Activated CD8-positive, alpha-beta T cell treated with anti-CD3 and anti-CD28 coated beads, Interleukin-2, amount 10 ng/mL, durations not matched to agents 7 days and 5 days (primary cell): Measurements from ENCODE around the gene PSG5. TPM values are rescaled to one million over a fixed set of nuclear protein-coding genes. Genes with fewer than 3 reads are reported as not detected.
"Not testable (repeated sequence)": the region's sequence is repeated elsewhere in the genome, so short reads cannot be mapped to it uniquely, and the experiment has no call there.

ENCODE experiments used
- ATAC-seq: fragments of 150-1000 bp; cut with Tn5 transposase; one replicate; pipeline ENCODE4 v1.10.0; 2021; ENCODE audit warnings: moderate library complexity
- CTCF ChIA-PET: fragments of 350-600 bp; sonication (Branson Sonifier 250); formaldehyde crosslinking; loops from one replicate; lab custom pipeline; 2021; ENCODE audit warnings: antibody characterized with exemption; lab: Charles Lee
- POLR2A ChIA-PET: fragments of 350-600 bp; sonication (Branson Sonifier 250); formaldehyde crosslinking; loops from one replicate; lab custom pipeline; 2021; ENCODE audit warnings: antibody characterized with exemption; lab: Charles Lee
- DNase-seq: peaks from one replicate; pipeline ENCODE4 v3.0.0-alpha.2; 2020
- H3K27ac Mint-ChIP-seq: one replicate; pipeline ENCODE4 v1.8.0; 2021; ENCODE audit warnings: mild to moderate bottlenecking, mixed read lengths
- H3K27me3 Mint-ChIP-seq: one replicate; pipeline ENCODE4 v1.8.0; 2021; ENCODE audit warnings: low read depth, mixed read lengths
- H3K36me3 Mint-ChIP-seq: one replicate; pipeline ENCODE4 v1.8.0; 2021; ENCODE audit warnings: low read depth, mixed read lengths
- H3K4me1 Mint-ChIP-seq: one replicate; pipeline ENCODE4 v1.8.0; 2021; ENCODE audit warnings: low read depth, mixed read lengths
- H3K4me3 Mint-ChIP-seq: one replicate; pipeline ENCODE4 v1.8.0; 2021; ENCODE audit warnings: mild to moderate bottlenecking, mixed read lengths
- H3K9me3 Mint-ChIP-seq: one replicate; pipeline ENCODE4 v1.8.0; 2022; ENCODE audit warnings: mixed read lengths; ENCODE audit not compliant: insufficient read depth
- total RNA-seq, 2 experiments: library from RNA; stranded (reverse); gene quantifications; one replicate each; pipeline ENCODE4 v1.2.3, GENCODE V29; 2021

The PSG5 gene
- total RNA-seq, 2 experiments from 2014 or later: not detected

DNA sequence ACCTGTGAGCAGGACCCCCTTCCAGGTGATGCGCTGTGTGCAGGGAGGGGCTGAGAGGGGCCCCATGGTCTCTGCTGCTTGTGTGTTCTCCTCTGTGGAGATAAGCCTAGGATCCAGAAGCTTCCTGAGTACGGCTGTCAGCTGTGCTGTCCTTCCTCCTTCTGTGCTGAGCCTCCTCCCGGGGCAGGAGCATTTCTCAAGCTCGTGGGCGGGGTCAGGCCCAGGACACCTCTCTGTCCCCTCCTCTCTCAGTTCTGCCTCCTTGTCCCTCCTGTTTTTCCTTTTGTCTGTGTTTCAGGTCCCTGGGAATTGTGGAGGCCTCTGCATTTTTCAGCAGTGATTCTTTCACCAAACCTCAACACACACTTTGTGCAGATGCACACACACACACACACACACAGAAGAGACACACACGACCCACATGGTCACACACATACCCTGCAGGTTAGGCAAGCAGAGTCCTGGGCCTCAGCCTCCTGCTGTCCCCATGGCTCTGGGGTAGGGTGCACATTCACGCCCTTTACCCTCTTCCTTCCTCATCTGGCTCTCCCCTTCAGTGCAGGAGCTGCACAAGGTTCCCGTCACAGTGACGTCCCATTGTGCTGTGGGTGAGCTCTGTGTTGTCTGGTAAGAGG is 19.3 kb upstream of the PSG5 start, which contains the start of gene PSG4:
PSG4 (minus strand) TSS at position 168 of the 635 bp plus-strand sequence; CDS start at position 66, 102 bp downstream.
- CTCF ChIA-PET, POLR2A ChIA-PET: not testable (repeated sequence)

DNA sequence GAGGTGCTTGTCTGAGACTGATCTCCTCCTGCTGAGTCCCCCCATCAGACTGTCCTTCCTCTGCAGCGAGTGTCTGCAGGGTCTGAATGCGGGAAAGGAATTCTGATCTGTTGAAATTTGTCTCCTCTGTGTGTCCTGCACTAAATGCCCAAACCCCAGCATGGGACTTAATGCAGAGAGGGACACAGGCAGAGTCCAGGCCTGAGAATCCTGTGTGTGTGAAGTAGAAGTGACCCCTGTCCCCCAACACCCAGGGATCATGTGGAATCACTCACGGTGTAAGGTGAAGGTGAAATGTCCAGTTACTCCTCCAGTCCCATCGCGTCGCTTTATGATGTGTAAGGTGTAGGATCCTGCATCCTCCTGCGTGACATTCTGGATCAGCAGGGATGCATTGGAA is 17.3 kb upstream of the PSG5 start:
- CTCF ChIA-PET, H3K4me3 Mint-ChIP-seq, H3K27me3 Mint-ChIP-seq, DNase-seq, H3K27ac Mint-ChIP-seq, H3K4me1 Mint-ChIP-seq, ATAC-seq, POLR2A ChIA-PET, H3K36me3 Mint-ChIP-seq, H3K9me3 Mint-ChIP-seq: not testable (repeated sequence)

More for the DNA sequence above, 19.3 kb upstream of the PSG5 start, which contains the start of gene PSG4:
- not testable (repeated sequence) for ATAC-seq, H3K9me3 Mint-ChIP-seq, H3K27ac Mint-ChIP-seq, H3K4me1 Mint-ChIP-seq, DNase-seq, H3K27me3 Mint-ChIP-seq, H3K36me3 Mint-ChIP-seq, H3K4me3 Mint-ChIP-seq

DNA sequence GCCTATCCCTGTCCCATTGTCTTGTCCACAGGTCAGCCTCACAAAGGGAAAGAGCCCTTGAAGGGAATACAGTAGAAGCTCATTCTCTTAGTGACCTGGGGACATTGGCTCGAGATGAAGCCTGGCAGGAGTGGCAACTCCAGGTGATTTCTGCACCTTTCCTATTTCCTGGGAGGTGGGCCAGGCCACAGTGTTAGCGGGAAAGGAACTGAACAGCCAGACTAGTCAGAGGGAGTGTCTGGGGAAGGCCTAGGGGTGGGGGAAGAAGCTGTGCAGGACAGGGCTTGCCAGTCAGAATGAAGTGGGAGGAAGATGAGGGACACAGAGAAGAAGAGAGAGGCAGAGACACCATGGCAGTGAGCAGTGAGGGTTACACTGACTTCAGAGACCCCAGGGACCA is 15.6 kb upstream of the PSG5 start:
- DNase-seq, H3K27ac Mint-ChIP-seq, H3K4me3 Mint-ChIP-seq, H3K4me1 Mint-ChIP-seq, H3K27me3 Mint-ChIP-seq, CTCF ChIA-PET, POLR2A ChIA-PET, ATAC-seq, H3K9me3 Mint-ChIP-seq, H3K36me3 Mint-ChIP-seq: not testable (repeated sequence)

DNA sequence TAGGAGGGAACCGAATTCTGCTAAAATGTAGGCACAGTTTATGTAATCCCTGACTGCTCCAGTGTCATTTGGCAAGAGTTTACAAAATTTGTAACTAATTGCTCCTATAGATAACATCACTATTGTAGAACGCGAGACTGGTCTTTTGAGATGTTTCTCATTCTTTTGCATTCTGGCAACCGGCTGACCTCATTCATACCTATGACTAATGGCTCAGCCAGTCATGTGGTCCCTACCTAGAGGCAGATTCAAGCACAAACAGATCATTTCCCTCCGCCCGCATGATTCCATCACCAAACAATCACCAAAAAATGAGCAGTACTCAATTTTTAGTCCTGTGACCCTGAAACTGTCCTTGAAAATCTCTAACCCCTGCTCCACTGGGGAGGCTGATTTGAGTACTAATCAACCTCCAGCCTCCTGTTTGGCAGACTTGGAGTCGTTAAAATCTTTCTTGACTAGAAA is 15.0 kb upstream of the PSG5 start:
- CTCF ChIA-PET, DNase-seq, H3K36me3 Mint-ChIP-seq, H3K9me3 Mint-ChIP-seq, H3K27ac Mint-ChIP-seq, H3K27me3 Mint-ChIP-seq, H3K4me1 Mint-ChIP-seq, H3K4me3 Mint-ChIP-seq, ATAC-seq, POLR2A ChIA-PET: not testable (repeated sequence)

DNA sequence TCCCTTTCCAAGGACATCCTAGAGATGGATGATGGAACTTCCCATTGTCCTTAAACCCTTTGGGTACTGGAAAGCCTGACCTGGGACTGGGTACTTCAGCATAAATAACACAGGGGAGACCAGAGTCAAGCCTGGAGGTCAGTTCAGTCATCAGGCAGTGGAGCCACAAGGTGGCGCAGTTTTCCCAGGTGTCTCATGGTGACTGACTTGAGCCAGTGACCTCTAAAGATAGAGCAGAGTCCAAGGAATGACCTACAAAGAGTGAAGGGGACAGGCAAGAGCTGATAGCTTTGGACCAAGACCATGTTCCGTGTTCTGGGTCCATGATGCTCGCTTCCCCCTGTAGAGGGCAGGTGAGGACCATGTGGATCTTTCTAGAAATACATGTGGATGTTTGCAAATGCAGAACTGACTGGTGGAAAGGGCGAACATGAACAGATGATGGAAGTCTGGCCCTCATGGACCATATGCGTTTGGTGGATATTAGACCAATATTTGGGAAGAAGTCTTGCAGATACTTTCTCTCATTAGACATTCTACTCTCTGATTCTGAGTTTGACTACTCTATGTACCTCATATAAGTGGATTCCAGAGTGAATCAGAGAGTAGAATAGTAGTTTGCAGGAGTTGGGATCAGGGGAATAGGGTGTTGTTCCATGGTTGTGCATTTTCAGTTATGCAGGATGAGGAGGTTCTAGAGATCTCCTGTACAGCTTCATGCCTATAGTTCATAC is 12.5 kb upstream of the PSG5 start:
- ATAC-seq, H3K27me3 Mint-ChIP-seq, H3K4me1 Mint-ChIP-seq, POLR2A ChIA-PET, H3K9me3 Mint-ChIP-seq, H3K4me3 Mint-ChIP-seq, CTCF ChIA-PET, H3K36me3 Mint-ChIP-seq, H3K27ac Mint-ChIP-seq: not testable (repeated sequence)
- peak; percentile 22 for DNase-seq

DNA sequence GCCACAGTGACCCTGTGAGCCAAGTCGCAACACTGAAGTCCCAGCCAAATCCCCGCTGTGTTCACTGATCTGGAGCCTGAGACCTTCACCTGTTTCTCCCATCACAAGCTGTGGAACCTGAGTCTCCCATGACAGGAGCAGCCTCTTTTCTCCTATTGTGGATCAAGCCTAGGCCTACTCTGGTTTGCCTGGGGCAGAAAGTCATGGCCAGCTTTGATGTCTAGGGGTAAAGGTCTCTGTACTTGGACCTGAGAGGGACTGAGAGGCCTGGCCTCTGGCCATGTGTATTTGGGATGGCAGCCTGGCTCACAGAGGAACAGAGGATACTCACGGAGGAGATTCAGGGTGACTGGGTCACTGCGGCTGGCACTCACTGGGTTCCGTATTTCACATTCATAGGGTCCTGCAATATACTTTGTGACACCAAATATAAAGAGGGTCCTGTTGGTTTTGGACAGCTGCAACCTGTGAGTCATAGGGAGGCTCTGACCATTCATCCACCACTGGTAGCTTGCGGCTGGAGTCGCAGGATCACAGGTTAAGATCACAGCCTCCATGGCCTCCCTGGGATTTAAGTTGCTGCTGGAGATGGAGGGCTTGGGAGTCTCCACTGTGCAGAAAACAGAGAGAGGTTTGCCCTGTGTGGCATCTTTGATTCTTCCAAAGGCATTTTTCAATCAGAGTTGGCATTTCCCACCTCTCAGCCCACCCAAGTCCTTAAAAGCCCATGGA is 11.5 kb upstream of the PSG5 start:
- H3K4me3 Mint-ChIP-seq, H3K27ac Mint-ChIP-seq, ATAC-seq, H3K9me3 Mint-ChIP-seq, POLR2A ChIA-PET, DNase-seq, H3K36me3 Mint-ChIP-seq, H3K27me3 Mint-ChIP-seq, CTCF ChIA-PET, H3K4me1 Mint-ChIP-seq: not testable (repeated sequence)

DNA sequence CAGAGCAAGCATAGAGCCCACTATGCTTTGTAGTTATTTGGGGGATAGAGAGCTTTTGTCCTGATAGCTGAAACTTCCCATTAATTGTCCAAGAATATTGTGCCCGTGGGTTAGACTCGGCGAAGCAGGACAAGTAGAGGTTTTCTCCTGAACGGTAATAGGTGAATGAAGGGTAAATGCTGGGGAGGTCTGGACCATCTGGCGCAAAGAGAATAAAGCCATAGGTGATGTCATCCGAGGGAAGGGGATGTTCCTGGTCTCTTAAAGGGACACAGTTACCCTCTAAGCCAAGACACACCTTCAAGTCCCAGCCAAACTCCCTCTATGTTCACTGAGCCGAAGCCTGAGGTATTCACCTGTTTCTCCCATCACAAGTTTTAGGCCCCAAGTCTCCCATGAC is 8.1 kb upstream of the PSG5 start:
- DNase-seq, ATAC-seq, H3K27ac Mint-ChIP-seq, H3K4me3 Mint-ChIP-seq, H3K9me3 Mint-ChIP-seq, H3K36me3 Mint-ChIP-seq, CTCF ChIA-PET, POLR2A ChIA-PET, H3K27me3 Mint-ChIP-seq, H3K4me1 Mint-ChIP-seq: not testable (repeated sequence)

DNA sequence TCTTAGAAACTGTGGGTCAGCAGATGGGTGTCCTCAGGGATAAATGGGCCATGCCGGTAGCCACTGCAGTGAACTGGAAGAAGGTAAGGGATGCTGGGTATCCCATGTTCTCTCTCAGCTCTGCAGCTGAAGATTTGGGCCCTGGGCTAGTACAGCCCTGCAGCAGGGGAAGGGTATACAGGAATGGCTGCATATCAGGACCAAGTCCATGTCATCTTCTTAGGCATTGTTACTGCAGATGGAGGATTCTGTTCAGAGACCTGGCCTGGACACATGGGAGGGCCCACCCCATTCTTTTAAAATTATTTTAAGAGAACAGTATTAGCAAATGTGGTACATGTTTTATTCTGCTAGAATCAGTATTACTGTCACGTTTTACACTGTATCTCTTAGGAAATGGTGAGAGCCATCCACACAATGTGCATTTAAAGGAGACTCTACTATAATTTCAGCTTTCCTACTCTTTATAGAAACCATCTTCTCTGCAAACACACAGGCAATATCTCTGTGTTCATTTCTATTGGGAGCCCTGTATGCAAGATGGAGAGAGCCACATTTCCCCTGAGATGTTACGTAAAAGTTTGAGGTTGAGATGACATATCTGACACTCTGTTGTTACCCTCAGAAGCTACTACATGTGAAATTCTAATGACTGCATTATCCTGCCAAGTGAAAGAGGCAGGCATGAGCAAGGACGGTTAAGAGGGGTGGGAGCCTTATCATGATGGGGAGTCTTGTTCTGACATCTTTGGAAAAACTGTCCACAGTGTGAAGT is 6.2 kb upstream of the PSG5 start:
- H3K4me3 Mint-ChIP-seq, H3K9me3 Mint-ChIP-seq, ATAC-seq, H3K27ac Mint-ChIP-seq, H3K4me1 Mint-ChIP-seq, CTCF ChIA-PET, POLR2A ChIA-PET, H3K27me3 Mint-ChIP-seq, H3K36me3 Mint-ChIP-seq, DNase-seq: not testable (repeated sequence)

DNA sequence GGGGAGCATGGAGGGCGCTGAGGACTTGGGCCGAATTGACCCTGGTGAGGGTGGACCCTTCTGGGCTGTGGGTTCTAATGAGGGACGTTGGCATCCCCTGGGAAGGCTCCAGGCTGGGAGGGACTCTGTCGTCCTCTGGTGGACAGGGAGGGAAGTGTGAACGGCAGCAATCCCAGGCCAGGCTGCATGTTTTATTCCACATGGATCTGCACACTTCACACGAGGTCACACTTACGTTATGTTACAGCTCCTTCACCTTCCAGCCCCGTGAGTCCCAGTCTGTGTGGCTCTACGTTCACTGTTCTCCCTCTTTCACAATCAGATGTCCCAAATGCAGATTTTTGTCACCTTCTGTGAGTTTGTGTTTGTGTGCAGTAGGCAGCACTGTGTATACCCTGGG is 1.8 kb upstream of the PSG5 start:
- POLR2A ChIA-PET, ATAC-seq, H3K27ac Mint-ChIP-seq, H3K9me3 Mint-ChIP-seq, H3K36me3 Mint-ChIP-seq, H3K4me1 Mint-ChIP-seq, H3K4me3 Mint-ChIP-seq, DNase-seq, H3K27me3 Mint-ChIP-seq, CTCF ChIA-PET: not testable (repeated sequence)

DNA sequence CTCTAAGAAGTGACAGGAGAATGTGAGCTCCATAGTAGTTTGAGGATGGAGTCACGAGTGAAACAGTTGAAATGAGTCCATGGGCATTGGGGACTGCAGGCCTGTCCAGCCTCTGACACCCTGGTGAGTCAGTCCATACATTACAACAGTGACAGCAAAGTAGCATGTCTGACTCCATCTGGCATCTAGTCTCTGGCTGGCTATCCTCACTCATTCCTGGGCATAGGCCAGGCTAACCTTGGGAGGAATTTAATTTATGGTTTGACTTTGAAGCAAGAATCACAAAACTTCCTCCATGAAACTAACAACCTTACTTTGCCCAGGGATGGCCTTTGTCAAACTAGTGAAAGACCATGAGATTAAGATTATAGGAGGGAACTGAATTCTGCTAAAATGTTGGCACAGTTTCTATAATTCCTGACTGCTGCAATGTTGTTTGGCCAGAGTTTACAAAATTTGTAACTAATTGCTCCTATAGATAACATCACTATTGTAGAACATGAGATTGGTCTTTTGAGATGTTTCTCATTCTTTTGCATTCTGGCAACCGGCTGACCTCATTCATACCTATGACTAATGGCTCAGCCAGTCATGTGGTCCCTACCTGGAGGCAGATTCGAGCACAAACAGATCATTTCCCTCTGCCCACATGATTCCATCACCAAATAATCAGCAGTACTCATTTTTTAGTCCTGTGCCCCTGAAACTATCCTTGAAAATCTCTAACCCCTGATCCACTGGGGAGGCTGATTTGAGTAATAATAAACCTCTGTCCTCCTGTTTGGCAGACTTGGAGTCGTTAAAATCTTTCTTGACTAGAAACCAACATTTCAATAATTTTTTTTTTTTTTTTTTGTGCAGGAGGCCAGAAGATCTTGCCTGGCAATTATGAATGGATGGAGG is 4.2 kb downstream of the PSG5 start:
- H3K9me3 Mint-ChIP-seq, ATAC-seq, POLR2A ChIA-PET, H3K4me3 Mint-ChIP-seq, H3K27me3 Mint-ChIP-seq, H3K36me3 Mint-ChIP-seq, CTCF ChIA-PET, H3K4me1 Mint-ChIP-seq, H3K27ac Mint-ChIP-seq, DNase-seq: not testable (repeated sequence)
